G401.6 (cell line): Measurements from ENCODE around the gene NME3.

Experiments used
- FAIRE-seq: peaks from 2 replicates; lab custom pipeline; 2012; peaks lifted over from hg19 to GRCh38; lab: Jason Lieb, UNC

Gene NME3

DNA sequence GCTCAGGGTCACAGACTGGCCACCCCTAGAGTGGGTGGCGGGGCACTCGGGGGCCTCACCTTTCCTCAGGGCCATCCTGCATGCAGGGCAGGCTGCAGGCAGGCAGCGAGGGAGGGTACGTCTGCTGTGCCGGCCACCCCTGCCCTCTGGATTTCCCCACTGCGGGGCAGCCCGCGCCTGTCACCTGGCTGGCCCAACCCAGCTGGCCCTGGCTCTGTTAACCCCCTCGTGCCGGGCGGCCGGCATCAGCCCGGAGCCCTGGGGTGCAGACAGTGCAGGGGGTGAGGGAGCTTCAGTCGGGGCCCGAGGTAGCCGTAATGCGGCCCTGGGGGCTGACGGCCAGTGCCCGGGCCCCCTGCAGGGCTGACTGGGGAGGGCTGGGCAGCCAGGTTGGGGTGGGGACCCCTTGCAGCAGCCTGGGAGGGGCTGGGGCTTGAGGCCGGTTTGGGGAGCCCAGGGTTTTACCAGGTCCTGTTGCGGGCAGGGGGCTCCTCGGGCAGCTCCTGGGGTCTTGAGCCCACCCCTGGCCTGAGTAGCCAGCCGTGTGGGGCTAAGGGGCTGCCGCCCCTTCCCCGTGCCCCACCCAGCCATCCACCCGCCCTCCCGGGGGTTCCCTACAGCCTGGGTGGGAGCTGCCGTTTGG, 22.4 kb upstream of the NME3 start, which contains the start of gene IGFALS:
TSS of gene IGFALS (minus strand) at position 128 of the 643 bp plus-strand sequence. CDS start at position 75, 53 bp downstream.
- no peak for FAIRE-seq

DNA sequence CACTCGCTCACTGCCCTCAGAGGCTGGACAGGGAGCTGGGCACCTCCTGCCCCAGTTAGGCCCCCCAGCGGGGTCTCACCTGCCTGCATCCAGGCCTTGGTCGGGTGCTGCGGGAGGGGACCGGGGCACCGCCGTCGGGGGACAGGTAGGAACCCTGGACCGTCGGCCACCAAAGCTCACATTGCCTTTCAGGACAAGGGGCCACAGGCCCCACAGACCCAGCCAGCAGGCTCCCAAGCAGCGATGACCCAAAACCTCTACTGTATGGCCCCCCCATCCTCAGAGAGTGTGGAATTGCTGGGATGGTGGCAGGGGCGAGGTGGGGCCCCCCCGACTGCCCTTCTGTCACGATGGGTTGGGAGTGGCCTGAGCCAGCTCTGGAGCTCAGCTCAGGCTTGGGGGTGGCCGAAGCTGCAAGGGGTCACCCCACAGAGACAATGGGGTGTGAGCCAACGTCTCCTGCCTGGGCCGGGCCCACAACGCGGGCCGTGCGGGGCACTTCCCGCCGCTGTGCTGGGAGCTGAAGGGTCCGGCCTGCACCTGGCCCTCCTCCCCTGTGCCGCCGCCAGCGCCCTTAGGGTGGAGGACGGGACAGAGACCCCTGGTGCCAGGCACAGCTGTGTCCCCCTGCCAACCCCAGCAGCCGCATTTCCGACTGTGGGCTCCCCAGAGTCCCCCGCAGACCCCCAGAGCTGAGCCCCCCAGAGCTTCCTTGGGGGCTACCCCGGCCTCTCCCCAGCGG, 21.7 kb upstream of the NME3 start:
- FAIRE-seq = no peak

DNA sequence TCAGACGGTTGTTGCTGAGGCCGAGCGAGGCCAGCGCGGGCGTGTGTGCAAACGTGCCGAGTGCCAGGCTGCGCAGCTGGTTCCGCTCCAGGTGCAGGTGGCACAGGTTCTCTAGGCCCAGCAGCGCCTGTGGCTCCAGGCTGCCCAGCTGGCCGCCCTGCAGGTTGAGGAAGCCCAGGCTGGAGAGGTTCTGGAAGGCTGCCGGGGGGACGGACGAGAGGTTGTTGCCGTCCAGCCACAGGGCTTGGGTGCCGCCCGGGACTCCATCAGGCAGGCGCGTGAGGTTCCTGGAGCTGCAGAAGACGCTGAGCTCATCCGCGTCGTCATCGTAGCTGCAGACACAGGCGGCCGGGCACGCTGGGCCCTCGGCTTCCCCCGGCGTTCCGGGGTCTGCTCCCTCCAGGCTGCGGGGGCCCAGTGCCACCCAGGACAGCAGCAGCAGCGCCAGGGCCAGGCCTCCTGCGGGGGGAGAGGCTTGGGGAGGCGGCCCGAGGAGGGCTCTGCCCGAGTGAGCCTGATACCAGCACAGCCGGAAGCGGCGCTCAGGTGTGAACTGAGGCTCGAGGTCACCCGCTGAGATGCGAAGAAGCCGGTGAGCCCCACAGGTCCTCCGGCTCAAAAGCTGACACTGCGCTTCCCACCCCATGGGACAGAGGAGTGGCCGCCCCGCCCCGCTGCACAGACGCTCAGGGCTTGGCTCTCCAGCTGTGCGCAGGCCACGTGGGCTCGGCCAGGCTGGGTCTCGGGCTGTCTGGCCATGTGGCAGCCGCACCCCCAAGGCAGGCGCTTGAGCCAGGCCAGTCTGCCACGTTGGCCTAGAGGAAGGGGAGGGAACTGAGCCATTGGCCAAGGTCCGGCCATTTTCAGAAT, 20.8 kb upstream of the NME3 start:
- FAIRE-seq = no peak

DNA sequence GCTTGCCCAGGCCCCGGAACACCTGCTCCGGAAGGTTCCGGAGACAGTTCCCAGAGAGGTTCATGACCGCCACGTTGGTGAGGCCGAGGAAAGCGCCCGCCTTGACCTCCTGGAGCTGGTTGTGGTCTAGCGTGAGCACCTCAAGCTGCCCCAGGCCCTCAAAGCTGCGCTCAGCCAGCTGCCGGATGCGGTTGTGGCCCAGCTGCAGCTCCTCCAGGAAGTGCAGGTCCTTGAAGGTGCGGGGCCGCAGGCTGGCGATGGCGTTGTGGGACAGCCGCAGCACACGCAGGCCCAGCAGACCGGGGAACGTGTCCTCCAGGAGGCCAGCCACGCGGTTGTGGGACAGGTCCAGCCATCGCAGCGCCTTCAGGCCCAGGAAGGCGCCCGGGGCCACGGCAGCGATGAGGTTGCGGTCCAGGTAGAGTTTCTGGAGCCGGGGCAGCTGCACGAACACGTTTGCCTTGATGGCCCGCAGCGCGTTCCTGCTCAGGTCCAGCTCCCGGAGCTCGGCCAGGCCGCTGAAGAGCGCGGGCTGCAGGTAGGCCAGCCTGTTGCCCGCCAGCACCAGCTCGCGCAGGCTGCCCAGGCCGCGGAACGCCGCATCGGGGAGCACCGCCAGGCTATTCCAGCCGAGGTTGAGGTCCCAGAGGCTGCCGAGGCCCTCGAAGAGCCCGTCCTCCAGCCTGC, 20.1 kb upstream of the NME3 start:
- no peak for FAIRE-seq

DNA sequence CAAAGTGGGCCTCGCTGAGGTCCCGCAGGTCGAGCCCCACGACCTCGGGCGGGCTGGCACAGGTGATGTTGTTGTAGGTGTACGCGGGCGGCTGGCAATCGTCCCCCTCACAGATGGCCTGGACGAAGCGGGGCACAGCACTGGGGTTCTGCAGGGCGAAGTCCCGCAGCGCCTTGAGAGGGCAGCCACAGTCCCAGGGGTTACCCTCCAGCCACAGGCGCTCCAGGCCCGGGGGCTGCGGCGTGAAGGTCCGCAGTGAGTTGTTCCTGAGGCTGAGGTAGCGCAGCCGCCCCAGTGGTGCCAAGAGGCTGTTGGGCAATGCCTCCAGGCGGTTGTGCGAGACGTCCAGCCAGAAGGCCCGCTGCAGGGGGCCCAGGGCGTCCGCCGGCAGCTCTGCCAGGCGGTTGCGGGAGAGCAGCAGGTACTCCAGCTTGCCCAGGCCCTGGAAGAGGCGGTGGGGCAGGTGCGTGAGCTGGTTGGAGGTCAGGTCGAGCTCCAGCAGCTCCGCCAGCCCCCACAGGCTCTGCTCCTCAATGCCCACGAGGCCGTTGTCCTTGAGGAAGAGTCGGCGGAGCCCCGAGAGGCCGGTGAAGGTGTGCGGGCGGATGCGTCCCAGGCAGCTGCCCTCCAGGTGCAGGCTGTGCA, 19.4 kb upstream of the NME3 start:
- no peak for FAIRE-seq

DNA sequence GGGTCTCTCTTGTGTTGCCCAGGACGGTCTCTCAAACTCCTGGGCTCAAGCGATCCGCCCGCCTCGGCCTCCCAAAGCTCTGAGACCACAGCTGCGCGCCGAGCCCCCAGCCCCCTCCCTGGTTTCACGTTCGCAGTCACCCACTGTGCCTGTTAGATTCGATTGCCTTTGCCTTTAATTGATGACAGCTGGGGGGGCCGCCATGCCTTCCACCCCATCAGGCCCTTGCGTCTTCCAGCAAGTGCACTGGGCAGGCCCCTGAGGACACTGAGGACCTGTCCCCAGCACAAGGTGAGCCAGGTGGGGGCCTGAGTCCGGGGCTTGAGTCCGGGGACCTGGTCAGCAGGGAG, 18.9 kb upstream of the NME3 start:
- no peak for FAIRE-seq

DNA sequence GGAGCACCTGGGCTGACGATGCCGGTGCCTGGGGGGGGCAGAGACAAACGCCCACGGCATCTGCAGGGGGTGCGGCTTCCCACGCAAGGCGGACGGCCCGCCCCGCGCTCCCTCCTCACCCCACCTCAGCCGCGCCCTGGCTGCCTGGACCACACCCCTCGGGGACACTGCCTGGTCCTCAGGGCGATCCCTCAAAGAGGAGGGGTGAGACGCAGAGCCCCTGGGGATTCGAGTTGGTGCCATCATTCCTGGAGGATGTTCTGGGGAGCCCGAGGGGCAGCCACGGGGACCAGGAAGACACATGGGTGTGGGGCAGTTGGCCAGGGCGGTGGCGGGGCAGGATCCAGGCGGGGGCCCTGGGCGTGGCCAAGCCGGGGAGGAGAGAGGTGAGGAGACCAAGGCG, 18.3 kb upstream of the NME3 start:
- no peak for FAIRE-seq

DNA sequence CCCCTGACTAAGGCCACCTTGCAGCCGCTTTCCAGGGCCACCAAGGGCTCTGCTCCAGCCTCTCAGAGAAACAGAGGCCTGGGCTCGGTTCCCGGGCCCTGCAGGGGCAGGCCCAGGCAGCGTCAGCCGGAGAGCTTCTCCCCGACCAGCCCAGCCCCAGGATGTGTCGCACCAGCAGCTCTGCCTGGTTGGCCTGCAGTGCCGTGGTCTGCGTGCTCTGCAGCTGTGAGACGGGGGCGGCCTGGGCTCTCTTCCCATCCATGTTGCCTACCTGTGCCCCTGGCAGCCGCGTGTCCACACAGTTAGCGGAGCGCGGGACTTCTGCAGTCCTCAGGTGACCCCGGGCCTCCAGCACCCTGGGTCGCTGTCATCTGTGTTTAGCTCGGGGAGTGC, 17.4 kb upstream of the NME3 start:
- FAIRE-seq = no peak

DNA sequence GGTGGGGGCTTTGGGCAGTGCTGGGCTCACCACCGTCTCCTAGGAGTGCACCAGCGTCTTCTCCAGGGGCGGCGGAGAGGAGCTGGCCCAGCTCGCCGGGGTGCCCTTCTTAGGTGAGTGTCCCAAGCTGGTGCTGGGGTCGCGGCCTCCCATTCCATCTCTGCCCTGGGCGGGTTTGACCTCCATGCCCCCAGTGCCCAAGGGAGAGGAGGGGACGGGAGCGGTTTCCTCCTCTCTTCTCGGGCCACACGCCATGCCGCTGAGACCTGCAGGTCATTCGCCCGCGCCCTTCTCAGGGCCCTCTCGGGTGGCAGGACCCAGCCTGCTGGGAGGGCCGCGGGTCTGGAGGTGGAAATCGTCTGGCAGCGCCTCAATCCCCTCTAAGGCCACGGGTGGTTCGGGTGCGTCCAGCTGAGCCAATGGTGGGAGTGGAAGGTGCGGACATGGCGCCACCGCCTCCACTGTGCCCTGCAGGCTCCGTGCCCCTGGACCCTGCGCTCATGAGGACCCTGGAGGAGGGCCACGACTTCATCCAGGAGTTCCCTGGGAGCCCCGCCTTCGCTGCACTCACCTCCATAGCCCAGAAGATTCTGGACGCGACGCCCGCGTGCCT, 16.9 kb upstream of the NME3 start:
- FAIRE-seq = no peak

DNA sequence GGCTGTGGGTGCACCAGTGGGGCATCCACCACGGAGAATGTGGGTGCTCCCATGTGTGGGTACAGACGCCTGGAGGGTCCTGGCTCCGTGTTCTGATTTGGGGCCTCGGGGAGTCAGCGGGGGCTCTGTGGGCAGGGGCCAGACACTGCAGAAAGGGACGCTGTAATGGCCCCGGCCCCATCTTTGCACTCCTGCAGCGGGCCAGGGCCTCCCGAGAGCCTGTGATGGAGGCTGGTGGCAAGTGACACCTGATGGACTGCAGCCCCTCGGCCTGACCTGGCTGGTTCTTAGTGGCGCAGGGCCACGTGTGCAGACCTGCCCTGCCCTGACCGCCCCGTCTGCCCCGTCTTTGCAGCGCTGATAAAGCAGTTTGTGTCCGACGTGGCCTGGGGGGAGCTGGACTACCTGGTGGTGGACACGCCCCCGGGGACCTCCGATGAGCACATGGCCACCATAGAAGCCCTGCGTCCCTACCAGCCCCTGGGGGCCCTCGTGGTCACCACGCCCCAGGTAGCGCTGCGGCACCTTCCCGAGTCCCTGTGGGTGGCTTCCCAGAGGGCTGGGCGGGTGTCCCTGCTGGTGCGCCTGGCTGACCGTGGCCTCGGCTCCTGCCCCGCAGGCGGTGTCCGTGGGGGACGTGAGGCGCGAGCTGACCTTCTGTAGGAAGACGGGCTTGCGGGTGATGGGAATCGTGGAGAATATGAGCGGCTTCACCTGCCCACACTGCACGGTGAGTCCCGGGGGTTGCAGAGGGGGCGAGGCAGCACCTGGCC, 16.2 kb upstream of the NME3 start:
- FAIRE-seq = no peak

DNA sequence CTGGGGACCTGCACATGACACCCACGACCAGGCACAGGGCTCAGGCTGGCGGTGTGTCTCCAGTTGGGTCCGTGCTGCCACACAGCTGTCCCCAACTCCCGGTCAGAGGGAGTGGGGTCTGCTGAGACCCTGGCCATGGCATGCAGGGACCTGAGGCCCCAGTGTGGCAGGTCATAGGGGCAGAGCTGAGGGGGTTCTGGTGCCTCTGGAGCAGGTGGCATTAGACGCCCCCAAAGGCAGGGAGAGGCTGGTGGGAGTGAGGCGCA, 15.6 kb upstream of the NME3 start:
- no peak for FAIRE-seq

DNA sequence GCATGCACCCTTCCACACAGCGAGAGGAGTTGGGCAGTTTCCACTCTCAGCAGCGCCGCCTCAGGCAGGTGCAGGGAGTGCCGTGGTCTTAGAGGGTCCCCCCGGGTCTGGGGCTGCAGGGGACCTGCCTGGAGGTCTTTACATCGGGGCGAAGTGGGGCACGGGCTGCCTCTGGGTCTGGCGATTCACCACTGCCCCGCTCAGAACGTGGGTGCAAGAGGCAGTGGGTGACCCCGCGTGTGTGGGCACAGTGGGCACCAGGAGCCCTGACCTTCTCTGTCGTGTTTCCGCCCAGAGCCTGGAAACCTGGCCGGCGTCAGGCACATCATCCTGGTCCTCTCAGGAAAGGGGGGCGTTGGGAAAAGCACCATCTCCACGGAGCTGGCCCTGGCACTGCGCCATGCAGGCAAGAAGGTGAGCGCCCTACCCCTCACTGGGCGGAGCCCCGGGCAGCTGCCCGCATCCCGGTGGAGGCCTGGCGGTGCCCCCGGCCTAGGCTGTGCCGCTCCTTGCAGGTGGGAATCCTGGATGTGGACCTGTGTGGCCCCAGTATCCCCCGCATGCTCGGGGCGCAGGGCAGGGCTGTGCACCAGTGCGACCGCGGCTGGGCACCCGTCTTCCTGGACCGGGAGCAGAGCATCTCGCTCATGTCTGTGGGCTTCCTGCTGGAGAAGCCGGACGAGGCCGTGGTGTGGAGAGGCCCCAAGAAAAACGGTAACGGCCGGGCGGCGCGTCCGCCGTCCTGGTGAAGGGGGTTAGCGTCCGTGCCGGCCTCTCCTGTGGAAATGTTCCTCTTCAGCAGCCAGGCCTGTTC, 15.1 kb upstream of the NME3 start:
- no peak for FAIRE-seq

DNA sequence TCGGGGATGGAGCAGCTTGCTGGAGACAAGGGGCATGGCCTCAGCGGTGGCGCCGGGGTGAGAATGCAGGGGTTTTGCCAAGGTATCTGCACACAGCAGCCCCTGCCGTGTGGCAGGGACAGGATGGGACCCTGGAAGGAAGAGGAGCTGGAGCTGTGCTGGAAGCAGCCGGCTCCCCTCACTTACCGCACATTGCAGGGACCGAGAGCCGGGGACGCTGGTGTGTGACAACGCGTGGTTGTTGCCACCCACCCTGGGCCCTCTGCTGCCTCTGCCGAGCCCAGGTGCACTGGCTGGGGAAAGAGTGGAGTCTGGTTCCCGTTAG, 14.5 kb upstream of the NME3 start:
- FAIRE-seq = no peak

DNA sequence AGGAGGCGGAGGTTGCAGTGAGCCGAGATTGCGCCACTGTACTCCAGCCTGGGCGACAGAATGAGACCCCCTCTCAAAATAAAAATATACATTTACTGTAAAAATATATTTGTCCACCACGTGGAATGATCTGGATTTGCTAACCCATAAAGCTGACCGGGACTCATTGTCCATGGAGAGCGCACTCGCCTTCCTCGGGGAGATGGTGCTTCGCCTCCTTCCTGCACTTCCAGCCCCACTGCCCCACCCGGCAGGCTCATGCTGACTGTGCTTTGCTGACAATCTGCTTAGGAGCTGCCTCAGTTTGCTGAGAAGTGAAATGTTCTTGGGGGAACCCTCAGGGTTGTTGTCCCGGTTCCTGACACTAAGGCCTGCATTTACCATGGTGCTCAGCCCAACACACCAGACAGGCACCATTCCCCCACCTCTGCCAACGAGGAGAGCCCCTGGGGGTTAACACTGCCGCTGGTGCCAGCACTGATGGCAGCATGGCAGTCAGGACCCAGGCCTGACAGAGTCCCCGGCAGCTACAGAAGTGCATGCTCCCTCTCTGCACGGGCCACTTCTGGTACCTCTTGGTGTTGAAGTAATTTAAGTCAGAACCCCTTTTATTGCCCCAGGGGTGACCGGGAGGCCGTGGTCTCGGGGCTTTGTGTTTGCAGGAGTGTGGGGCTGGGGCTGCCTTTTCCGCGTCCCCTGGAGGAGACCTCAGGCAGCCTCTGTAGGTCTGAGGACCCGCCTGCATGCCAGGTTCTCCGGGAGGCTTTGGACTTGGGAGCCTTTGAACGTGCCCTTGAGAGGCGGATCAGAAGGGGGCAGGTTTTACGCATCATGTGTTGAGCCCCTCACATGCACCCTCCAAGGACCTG, 13.9 kb upstream of the NME3 start:
- no peak for FAIRE-seq

DNA sequence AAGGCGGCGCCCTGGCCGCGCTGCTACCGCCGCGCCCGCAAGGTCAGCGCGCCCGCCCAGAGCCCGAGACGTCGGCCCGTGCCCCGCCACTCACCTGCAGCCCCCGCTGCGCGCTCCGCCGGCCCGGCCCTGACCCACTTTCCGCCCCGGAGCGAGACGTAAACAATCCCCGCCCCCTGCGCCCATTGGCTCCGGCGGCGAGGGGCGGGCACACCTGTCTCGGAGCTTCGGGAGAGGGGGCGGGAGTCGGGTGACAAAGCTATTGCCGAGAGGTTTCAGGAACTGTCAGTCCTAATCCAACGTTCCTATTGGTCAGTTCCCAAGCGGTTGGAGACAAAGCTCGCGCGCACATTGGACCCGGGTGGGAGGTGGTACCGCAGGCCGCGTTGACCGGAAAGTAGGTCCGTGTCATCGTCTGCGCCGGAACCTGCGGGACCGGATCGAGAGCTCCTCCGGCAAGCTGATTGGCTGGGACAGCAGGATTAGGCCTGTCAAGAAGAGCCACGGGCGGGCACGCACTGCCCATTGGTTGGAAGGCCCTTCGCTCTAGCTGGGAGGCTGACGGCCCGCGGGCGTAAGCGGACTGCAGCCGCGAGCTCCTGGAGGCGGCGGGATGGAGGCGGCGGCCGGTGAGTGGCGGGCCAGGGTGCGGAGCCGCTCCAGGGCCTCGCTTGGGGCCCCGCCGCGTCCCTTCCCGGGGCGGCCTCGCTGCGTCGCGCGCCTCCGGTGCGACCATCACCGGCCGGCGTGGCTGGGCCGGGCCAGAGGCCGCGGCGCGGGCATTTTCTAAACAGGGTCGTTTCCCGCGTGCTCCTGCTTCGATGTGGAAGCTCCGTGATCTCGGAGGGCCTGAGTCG, 11.3 kb upstream of the NME3 start, which contains the start of the genes NUBP2 and SPSB3:
TSS of gene NUBP2 (plus strand) at position 553 of the 857 bp plus-strand sequence. CDS start at position 614, 61 bp downstream.
TSS of gene SPSB3 (minus strand) at position 164 of the 857 bp plus-strand sequence. CDS start 1,088 bp downstream, outside the sequence.
- FAIRE-seq = peak; percentile 99

DNA sequence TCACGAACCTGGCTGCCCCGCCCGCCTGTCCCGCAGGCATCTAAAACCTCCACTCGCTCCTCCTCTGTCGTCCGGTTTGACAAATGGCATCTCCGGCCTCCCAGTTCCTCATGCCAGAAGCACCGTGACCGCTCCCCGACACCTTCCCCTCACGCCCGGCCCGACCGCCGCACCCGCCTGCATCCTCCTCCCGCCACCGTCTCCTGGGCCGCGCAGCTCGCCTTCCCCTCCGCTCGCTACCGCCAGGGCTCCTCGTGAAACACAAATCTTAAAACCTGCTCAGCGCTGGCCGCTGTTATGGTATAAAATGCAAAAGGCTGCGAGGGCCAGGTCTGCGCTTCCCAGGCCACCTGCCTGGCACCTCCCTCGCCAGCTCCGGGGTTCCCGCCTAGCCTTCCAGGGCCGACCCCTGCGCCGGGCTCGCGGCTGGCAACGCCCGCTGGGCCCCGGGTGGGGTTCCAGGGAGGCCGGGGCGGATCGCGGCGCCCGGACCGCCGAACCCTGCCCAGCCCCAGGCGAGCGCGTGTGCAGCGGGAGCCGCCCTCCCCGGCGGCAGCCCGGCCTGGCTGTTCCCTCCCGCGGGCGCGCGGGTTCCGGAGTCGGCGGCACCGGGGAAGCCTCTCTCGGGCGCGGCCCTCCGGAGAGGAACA, 10.5 kb upstream of the NME3 start:
- no peak for FAIRE-seq

DNA sequence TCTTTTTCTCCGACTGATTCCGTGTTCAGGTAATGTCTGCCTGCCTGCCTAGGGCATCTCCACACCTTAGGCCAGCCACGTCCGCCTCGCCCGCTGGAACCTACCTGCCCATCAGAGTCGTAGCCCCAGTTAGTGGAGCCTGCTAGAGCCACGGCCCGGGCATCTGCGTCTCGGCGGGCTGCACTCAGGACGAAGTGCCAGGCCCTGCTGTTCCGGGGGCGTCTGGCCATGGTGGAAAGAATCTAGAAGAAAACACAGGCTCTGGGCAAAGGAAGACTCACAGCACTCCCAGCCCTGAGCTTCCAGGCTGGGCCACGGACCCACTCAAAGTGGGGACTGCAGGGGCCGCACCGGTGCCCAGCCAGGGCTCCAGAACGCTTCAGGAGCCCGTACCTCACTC, 9.9 kb upstream of the NME3 start:
- FAIRE-seq = no peak

DNA sequence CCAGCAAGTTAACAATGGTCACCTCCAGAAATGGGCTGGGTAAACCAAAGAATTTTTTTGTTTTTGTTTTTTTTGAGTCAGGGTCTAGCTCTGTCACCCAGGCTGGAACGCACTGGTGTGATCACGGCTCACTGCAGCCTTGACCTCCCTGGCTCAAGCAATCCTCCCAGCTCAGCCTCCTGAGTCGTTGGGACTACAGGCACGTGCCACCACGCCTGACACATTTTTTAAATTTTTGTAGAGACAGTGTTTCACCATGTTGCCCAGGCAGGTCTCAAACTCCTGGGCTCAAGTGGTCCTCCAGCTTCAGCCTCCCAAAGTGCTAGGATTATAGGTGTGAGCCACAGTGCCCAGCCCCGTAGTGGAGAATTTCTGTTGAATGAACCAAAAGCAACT, 9.3 kb upstream of the NME3 start:
- FAIRE-seq = no peak
